ENCODE results near the gene TXNRD3. TPM values are rescaled to one million over a fixed set of nuclear protein-coding genes. Genes with fewer than 3 reads are reported as not detected.

TXNRD3 gene
- total and polyA plus RNA-seq, 2 of the 4 experiments (the other 2 are of a cell fraction): 3.9 to 8.4 TPM

DNA sequence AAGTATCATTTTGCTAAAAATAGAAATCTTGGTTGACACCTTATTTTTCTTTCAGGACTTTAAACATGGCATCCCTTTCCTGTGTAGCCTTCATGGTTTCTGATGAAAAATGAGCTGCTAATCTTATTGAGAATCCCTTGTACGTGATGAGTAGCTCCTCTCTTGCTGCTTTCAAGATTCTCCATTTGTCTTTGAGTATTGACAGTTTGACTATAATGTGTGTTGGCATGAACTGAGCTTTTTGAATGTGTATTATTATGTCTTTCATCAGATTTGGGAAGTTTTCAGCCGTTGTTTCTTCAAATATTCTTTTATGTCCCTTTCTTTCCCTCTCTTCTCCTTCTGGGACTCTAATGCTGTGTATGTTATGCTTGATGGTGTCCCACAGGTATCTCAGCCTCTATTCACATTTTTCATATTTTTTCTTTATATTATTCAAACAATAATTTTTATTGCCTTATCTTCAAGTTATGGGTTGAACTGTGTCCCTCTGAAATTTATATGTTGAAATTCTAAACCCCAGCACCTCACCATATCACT lies 92.1 kb downstream of the TXNRD3 start:
- DNase-seq (no peak), ATAC-seq (ENCODE audit: low read depth) (no peak)
- Histone ChIP-seq H3K18ac (ENCODE audit: low read depth, low read length) (no peak overlapping the region), H2AFZ (replicated peaks; ENCODE audit: low read length, poor library complexity) (no peak overlapping the region), H3K9ac (ENCODE audit: low read depth, low read length) (no peak overlapping the region), H2BK20ac (ENCODE audit: low read depth, low read length) (no peak overlapping the region), H4K91ac (ENCODE audit: insufficient read depth, low read depth, low read length) (no peak overlapping the region), H2AK9ac (replicated peaks; ENCODE audit: low read depth, low read length, poor library complexity) (no peak overlapping the region), H3K9me3 (ENCODE audit: control insufficient read depth, insufficient read depth, low read length) (no peaks in the 10 kb centered on the region), H2BK120ac (ENCODE audit: low read depth, low read length) (no peak overlapping the region), H4K5ac (ENCODE audit: low read depth, low read length) (no peak overlapping the region), H2BK15ac (ENCODE audit: low read depth, low read length) (no peak overlapping the region), H2BK5ac (ENCODE audit: low read depth, low read length, poor library complexity, severe bottlenecking) (no peak overlapping the region), H2AK5ac (ENCODE audit: low read depth, low read length) (no peak overlapping the region), H4K8ac (ENCODE audit: low read depth in 2 of 2, low read length in 2 of 2) (no peak overlapping the region), H3K9me1 (ENCODE audit: insufficient read depth, low read length) (no peaks in the 10 kb centered on the region), H4K20me1 (ENCODE audit: insufficient read depth, low read length) (no peaks in the 10 kb centered on the region), H3K36me3 (ENCODE audit: control insufficient read depth, insufficient read depth, low read length) (no peaks in the 10 kb centered on the region), H3K23ac (ENCODE audit: low read depth, low read length) (no peak overlapping the region), H3K14ac (replicated peaks; ENCODE audit: low read depth, low read length) (no peak overlapping the region), H3K56ac (ENCODE audit: extremely low read depth, insufficient read depth, low read length) (no peak overlapping the region), H3K27me3 (ENCODE audit: control insufficient read depth, insufficient read depth, low read length) (peaks cover 18% of the 10 kb centered on the region), H3K27ac (ENCODE audit: insufficient read depth, low read length) (no peak overlapping the region), H3K4me2 (ENCODE audit: low read depth, low read length) (no peak overlapping the region), H3K4me3 (ENCODE audit: insufficient read depth, low read depth, low read length) (no peak overlapping the region), H3K4ac (ENCODE audit: low read depth, low read length) (no peak overlapping the region), H3K79me1 (ENCODE audit: low read depth in 1 of 2, low read length in 2 of 2) (no peaks in the 10 kb centered on the region), H3K4me1 (ENCODE audit: control insufficient read depth, insufficient read depth, low read length) (no peaks in the 10 kb centered on the region)
- ChIA-PET POLR2A (ENCODE audit: unreplicated experiment) (no interaction called here), CTCF (interaction anchor here (0.7 to 1.0 kb wide), 2 partner anchors 16 to 696 kb away, joined by 3 read pairs; no protein-coding TSS in a partner anchor)
- dilution Hi-C loops (cut with HindIII; ENCODE audit: low sequenced_read_pairs, unreplicated experiment): no loop called here
- WGBS, 2 experiments (ENCODE audit: extremely low coverage in 2 of 2, insufficient read length in 1 of 2): no CpG with 5 or more reads among the region's 2 CpGs
- no TSS peak for BruUV-seq (replicated peaks)
- intact Hi-C loops (cut with micrococcal nuclease): no loop called here
- TF ChIP-seq NFE2L2 (IDR thresholded peaks at IDR 0.05; ENCODE audit: low read depth, low read length): no peak
- no peak for TF ChIP-seq MAFK (IDR thresholded peaks at IDR 0.05; ENCODE audit: low read depth, low read length)
- TF ChIP-seq POLR2A (IDR thresholded peaks at IDR 0.05; ENCODE audit: low read depth, low read length): no peak
- no peak for TF ChIP-seq SMC3 (IDR thresholded peaks at IDR 0.05; ENCODE audit: low read depth, low read length)
- in situ Hi-C loops (cut with MboI; ENCODE audit: low sequenced_read_pairs): no loop called here
